Breast epithelium (tissue), 4 donors: ENCODE data around the gene ANKRD17. TPM values are rescaled to one million over a fixed set of nuclear protein-coding genes. Genes with fewer than 3 reads are reported as not detected.

Experiments used
- DNase-seq, 2 donors: peaks; one replicate each; pipeline ENCODE4 v3.0.0-alpha.2; 2019; ENCODE audit warnings: low spot score in 2 of 2
- H3K27ac ChIP-seq, 2 donors: fragments of 200-600 bp; sonication (generic) in 1 of 2; one replicate each; pipeline ENCODE4 v1.5.1; 2016 to 2019; ENCODE audit warnings: mild to moderate bottlenecking in 1 of 2
- H3K27me3 ChIP-seq, 2 donors: fragments of 200-600 bp; sonication (generic) in 1 of 2; one replicate each; pipeline versions ENCODE4 v1.5.1 to v1.6.0; 2017 to 2019; ENCODE audit warnings: control low read depth in 1 of 2, mild to moderate bottlenecking in 1 of 2
- H3K36me3 ChIP-seq: fragments of 200-600 bp; one replicate; pipeline ENCODE4 v1.5.1; 2019
- H3K4me1 ChIP-seq, 2 donors: fragments of 200-600 bp; sonication (generic); one replicate each; pipeline ENCODE4 v1.5.1; 2016 to 2019; ENCODE audit warnings: control low read depth in 1 of 2
- H3K4me3 ChIP-seq, 3 donors: fragments of 200-600 bp; sonication (generic); 1 replicate in 2 of 3; 2 replicates in 1 of 3; pipeline ENCODE4 v1.5.1; 2016 to 2019; ENCODE audit warnings: mild to moderate bottlenecking in 3 of 3, moderate library complexity in 2 of 3
- H3K9me3 ChIP-seq, 2 donors: fragments of 200-600 bp; sonication (generic) in 1 of 2; one replicate each; pipeline ENCODE4 v1.5.1; 2016 to 2019; ENCODE audit warnings: control low read depth in 1 of 2
- POLR2A ChIP-seq: fragments of 450-650 bp; IDR thresholded peaks from one replicate; pipeline ENCODE4 v1.6.1; 2016; ENCODE audit warnings: antibody characterized with exemption, mild to moderate bottlenecking, moderate library complexity
- POLR2AphosphoS5 ChIP-seq, 3 donors: sonication (generic); formaldehyde crosslinking; IDR thresholded peaks; one replicate each; pipeline ENCODE4 v1.6.1; 2017; ENCODE audit warnings: antibody characterized with exemption in 3 of 3
- intact Hi-C: fragments of 100-400 bp; cut with DNase I; formaldehyde crosslinking; loops from one replicate; pipeline ENCODE4 v1.15.1; 2023; ENCODE audit warnings: low total_unique reads
- total RNA-seq, 3 donors: library from RNA; depleted of rRNA; stranded (reverse); fragments of >200 nt; gene quantifications; one replicate each; pipeline ENCODE4 v1.1.0, GENCODE V29; 2016
- TF ChIP-seq, protein P1 (sequence below), 3 donors: fragments of 450-650 bp; IDR thresholded peaks; one replicate each; pipeline ENCODE4 v1.5.1; 2016 to 2017; ENCODE audit warnings: antibody characterized with exemption in 3 of 3, mild to moderate bottlenecking in 3 of 3, moderate library complexity in 3 of 3

The ANKRD17 gene
- total RNA-seq, 3 donors from 2014 or later: 53.0 to 81.4 (median 69.2) TPM

DNA sequence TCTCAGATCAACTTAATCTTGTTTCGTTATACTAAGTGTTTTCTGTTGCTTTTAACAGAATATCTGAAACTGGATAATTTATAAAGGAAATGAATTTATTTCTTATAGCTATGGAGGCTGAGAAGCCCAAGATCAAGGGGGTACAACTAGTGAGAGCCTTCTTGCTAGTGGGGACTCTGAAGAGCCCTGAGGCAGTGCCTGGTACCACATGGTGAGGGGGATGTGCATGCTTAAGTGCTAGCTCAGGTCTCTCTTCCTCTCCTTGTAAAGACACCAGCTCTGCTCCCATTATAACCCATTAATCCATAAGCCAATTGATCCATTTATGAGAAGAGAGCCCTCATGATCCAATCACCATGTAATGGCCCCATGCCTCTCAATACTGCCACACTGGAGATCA is 207.0 kb downstream of the ANKRD17 start:
- H3K9me3 ChIP-seq: no peaks in the 10 kb centered on the region
- intact Hi-C loops: no loop called here

DNA sequence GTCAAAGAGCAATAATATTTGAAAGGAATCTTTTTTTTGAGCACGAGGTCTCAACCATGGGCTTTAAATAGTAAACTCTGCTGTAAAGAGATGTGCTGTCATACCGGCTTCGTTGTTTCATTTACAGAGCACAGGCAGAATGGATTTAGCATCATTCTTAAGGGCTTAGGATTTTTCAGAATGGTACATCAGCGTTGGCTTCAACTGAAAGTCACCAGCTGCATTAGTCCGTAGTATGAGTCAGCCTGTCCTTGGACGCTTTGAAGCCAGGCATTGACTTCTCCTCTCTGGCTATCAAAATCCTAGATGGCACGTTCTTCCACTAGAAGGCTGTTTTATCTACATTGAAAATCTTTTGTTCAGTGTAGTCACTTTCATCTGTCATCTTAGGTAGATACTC is 212.7 kb downstream of the ANKRD17 start:
- no peak overlapping the region for H3K4me3 ChIP-seq
- TF ChIP-seq POLR2AphosphoS5 (IDR thresholded peaks at IDR 0.05) (no peak), POLR2A (no peak)
- TF ChIP-seq, protein P1, sequence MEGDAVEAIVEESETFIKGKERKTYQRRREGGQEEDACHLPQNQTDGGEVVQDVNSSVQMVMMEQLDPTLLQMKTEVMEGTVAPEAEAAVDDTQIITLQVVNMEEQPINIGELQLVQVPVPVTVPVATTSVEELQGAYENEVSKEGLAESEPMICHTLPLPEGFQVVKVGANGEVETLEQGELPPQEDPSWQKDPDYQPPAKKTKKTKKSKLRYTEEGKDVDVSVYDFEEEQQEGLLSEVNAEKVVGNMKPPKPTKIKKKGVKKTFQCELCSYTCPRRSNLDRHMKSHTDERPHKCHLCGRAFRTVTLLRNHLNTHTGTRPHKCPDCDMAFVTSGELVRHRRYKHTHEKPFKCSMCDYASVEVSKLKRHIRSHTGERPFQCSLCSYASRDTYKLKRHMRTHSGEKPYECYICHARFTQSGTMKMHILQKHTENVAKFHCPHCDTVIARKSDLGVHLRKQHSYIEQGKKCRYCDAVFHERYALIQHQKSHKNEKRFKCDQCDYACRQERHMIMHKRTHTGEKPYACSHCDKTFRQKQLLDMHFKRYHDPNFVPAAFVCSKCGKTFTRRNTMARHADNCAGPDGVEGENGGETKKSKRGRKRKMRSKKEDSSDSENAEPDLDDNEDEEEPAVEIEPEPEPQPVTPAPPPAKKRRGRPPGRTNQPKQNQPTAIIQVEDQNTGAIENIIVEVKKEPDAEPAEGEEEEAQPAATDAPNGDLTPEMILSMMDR (IDR thresholded peaks at IDR 0.05): no peak
- no peaks in the 10 kb centered on the region for H3K27me3 ChIP-seq
- no peaks in the 10 kb centered on the region for H3K4me1 ChIP-seq
- DNase-seq: no peak
- H3K36me3 ChIP-seq: no peaks in the 10 kb centered on the region
- intact Hi-C loops: no loop called here
- H3K27ac ChIP-seq: no peak overlapping the region
- H3K9me3 ChIP-seq: peaks cover 0 to 3% of the 10 kb centered on the region in 2 donors

More for the DNA sequence above, 207.0 kb downstream of the ANKRD17 start:
- TF ChIP-seq, protein P1 (IDR thresholded peaks at IDR 0.05): no peak
- no peak for TF ChIP-seq POLR2A
- no peak for TF ChIP-seq POLR2AphosphoS5 (IDR thresholded peaks at IDR 0.05)
- Histone ChIP-seq H3K4me1 (no peaks in the 10 kb centered on the region), H3K4me3 (no peak overlapping the region), H3K36me3 (peaks cover 3% of the 10 kb centered on the region), H3K27me3 (no peaks in the 10 kb centered on the region), H3K27ac (no peak overlapping the region)
- DNase-seq: no peak

DNA sequence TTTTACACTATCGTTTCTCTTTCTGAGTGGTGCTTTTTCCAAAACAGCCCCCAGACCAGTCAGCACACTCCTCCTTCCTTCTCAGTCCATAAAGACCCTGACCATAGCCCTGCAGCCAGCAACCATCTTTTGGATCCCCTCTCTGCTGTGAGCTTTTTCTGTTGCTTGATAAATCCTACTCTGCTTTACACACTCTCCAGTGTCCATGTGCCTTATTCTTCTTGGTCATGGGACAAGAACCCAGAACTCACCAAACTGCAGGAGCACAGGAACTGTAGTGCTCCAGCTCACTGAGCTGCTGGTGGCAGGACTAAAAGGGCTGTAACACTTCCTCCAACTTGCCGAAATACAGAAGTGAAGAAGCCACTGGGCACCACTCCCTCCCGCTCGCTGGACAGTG is 221.5 kb downstream of the ANKRD17 start:
- H3K4me3 ChIP-seq: no peak overlapping the region
- intact Hi-C loops: no loop called here
- H3K36me3 ChIP-seq: no peaks in the 10 kb centered on the region
- no peak for DNase-seq
- H3K27me3 ChIP-seq: no peaks in the 10 kb centered on the region
- peaks cover 9 to 15% of the 10 kb centered on the region in 2 donors for H3K9me3 ChIP-seq
- no peaks in the 10 kb centered on the region for H3K4me1 ChIP-seq
- TF ChIP-seq POLR2AphosphoS5 (IDR thresholded peaks at IDR 0.05) (no peak), POLR2A (no peak)
- TF ChIP-seq, protein P1 (IDR thresholded peaks at IDR 0.05): no peak
- H3K27ac ChIP-seq: no peak overlapping the region

DNA sequence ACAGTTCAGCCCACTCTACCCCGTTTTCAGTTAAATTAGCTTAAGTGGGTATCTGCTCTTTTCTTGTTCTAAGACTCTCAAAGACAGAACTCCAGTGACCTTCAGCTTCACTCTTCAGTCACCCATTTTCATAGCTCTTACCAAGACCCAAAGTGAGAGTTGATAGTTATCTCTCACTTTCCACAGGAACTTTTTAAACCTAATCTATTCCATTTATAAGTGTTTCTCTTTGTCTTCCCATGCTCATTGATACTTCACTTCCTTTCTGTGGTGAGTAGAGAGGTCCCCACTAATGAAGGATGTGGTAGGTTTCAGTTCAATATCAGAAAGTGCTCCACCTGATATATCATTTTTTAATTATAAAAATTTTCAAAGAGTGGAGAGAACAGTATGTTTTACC is 222.5 kb downstream of the ANKRD17 start:
- Histone ChIP-seq H3K27me3 (no peaks in the 10 kb centered on the region), H3K4me3 (no peak overlapping the region), H3K36me3 (no peaks in the 10 kb centered on the region), H3K9me3 (peaks cover 9 to 15% of the 10 kb centered on the region in 2 donors), H3K4me1 (no peaks in the 10 kb centered on the region), H3K27ac (no peak overlapping the region)
- intact Hi-C loops: no loop called here
- TF ChIP-seq, protein P1 (IDR thresholded peaks at IDR 0.05): no peak
- TF ChIP-seq POLR2A: no peak
- TF ChIP-seq POLR2AphosphoS5 (IDR thresholded peaks at IDR 0.05): no peak
- no peak for DNase-seq

DNA sequence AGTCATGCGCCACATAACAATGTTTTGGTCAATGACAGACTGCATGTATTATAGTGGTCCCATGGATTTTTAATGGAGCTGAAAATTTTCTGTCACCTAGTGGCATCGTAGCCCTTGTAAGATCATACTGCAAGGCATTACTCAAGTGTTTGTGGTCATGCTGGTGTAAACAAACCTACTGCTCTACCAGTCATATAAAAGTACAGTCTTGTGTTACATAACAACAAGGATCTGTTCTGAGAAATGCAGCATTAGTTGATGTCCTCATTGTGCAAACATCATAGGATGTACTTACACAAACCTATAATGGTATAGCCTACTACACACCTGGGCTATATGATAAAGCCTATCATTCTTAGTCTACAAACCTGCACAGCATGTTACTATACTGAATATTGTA is 223.7 kb downstream of the ANKRD17 start:
- Histone ChIP-seq H3K27ac (no peak overlapping the region), H3K27me3 (no peaks in the 10 kb centered on the region), H3K9me3 (peaks cover 9 to 15% of the 10 kb centered on the region in 2 donors), H3K4me1 (no peaks in the 10 kb centered on the region), H3K36me3 (no peaks in the 10 kb centered on the region), H3K4me3 (no peak overlapping the region)
- intact Hi-C loops: no loop called here
- no peak for DNase-seq
- TF ChIP-seq POLR2AphosphoS5 (IDR thresholded peaks at IDR 0.05): no peak

DNA sequence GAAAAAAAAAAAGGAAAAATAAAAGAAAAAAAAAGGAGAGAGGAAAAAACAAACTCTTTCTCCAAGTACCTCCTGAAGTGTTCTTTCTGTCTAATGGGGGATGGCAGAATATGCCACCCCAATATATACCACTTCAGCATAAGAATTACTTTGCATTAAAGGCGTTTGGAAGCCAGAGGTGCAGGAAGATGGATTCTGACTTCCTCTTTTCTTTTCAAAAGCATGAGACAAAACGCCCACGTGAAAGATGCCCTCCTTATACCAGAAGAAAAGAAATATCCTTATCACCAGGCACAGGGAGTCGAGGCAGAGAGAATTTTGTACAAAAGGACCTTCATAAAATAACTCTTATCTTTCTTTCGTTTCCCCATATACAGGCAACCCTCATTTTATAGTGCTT is 230.0 kb downstream of the ANKRD17 start:
- Histone ChIP-seq H3K4me1 (no peaks in the 10 kb centered on the region), H3K27me3 (no peaks in the 10 kb centered on the region), H3K4me3 (no peak overlapping the region), H3K9me3 (no peaks in the 10 kb centered on the region), H3K27ac (no peak overlapping the region), H3K36me3 (no peaks in the 10 kb centered on the region)
- intact Hi-C loops: no loop called here
- no peak for DNase-seq
- TF ChIP-seq, protein P1 (IDR thresholded peaks at IDR 0.05): no peak
- TF ChIP-seq POLR2A (no peak), POLR2AphosphoS5 (IDR thresholded peaks at IDR 0.05) (no peak)
